Neutrophil (primary cell): ENCODE results near the gene TMEM168.

Experiments used
- H3K27ac ChIP-seq: fragments of 200-600 bp; sonication (generic); 2 replicates; pipeline ENCODE4 v1.5.1; 2016; ENCODE audit warnings: mild to moderate bottlenecking, moderate library complexity
- H3K27me3 ChIP-seq: fragments of 200-600 bp; sonication (generic); 2 replicates; pipeline ENCODE4 v1.6.0; 2016; ENCODE audit warnings: mild to moderate bottlenecking
- H3K36me3 ChIP-seq: fragments of 200-600 bp; sonication (generic); 2 replicates; pipeline ENCODE4 v1.5.1; 2017
- H3K4me1 ChIP-seq, 2 experiments: fragments of 200-600 bp in 1 of 2; sonication (generic) in 1 of 2; 1 replicate in 1 of 2; 2 replicates in 1 of 2; pipeline versions ENCODE4 v1.5.1 to v1.6.1; 2013 to 2016; ENCODE audit warnings: low read depth in 1 of 2, low read length in 1 of 2, mild to moderate bottlenecking in 1 of 2, moderate library complexity in 1 of 2; ENCODE audit not compliant: control insufficient read depth in 1 of 2, insufficient read depth in 1 of 2
- H3K4me3 ChIP-seq, 2 experiments: fragments of 200-600 bp in 1 of 2; sonication (generic) in 1 of 2; 1 replicate in 1 of 2; 2 replicates in 1 of 2; pipeline ENCODE4 v1.5.1; 2013 to 2016; ENCODE audit warnings: low read depth in 1 of 2, low read length in 1 of 2, mild to moderate bottlenecking in 1 of 2, moderate library complexity in 1 of 2
- H3K9me3 ChIP-seq: fragments of 200-600 bp; sonication (generic); 2 replicates; pipeline ENCODE4 v1.5.1; 2016
- CTCF ChIP-seq: fragments of 200-600 bp; sonication (generic); IDR thresholded peaks from 2 replicates; pipeline ENCODE4 v1.5.1; 2016; ENCODE audit warnings: antibody characterized with exemption

Gene TMEM168

GRCh38 chr7:112819536-112819935 lies 29.3 kb upstream of the TMEM168 start:
- no peaks in the 10 kb centered on the region for H3K9me3 ChIP-seq
- no peak overlapping the region for H3K4me3 ChIP-seq
- no peaks in the 10 kb centered on the region for H3K4me1 ChIP-seq
- no peak for TF ChIP-seq CTCF
- H3K27ac ChIP-seq = no peak overlapping the region
- H3K36me3 ChIP-seq = peaks cover 9% of the 10 kb centered on the region
- no peaks in the 10 kb centered on the region for H3K27me3 ChIP-seq

GRCh38 chr7:112806156-112806555 lies 16.0 kb upstream of the TMEM168 start:
- H3K9me3 ChIP-seq = no peaks in the 10 kb centered on the region
- H3K27me3 ChIP-seq = no peaks in the 10 kb centered on the region
- no peak overlapping the region for H3K4me3 ChIP-seq
- H3K36me3 ChIP-seq = no peaks in the 10 kb centered on the region
- H3K4me1 ChIP-seq = no peaks in the 10 kb centered on the region
- no peak for TF ChIP-seq CTCF
- no peak overlapping the region for H3K27ac ChIP-seq

GRCh38 chr7:112802406-112802805 lies 12.2 kb upstream of the TMEM168 start:
- Histone ChIP-seq H3K4me3 (no peak overlapping the region), H3K9me3 (no peaks in the 10 kb centered on the region), H3K36me3 (no peaks in the 10 kb centered on the region), H3K27ac (no peak overlapping the region), H3K4me1 (no peaks in the 10 kb centered on the region), H3K27me3 (no peaks in the 10 kb centered on the region)
- no peak for TF ChIP-seq CTCF

- Histone ChIP-seq H3K27me3 (no peaks in the 10 kb centered on the region), H3K36me3 (no peaks in the 10 kb centered on the region), H3K4me1 (no peaks in the 10 kb centered on the region), H3K4me3 (no peak overlapping the region), H3K9me3 (no peaks in the 10 kb centered on the region), H3K27ac (no peak overlapping the region)
- no peak for TF ChIP-seq CTCF
These were observed 10.3 kb upstream of the TMEM168 start for GRCh38 chr7:112800486-112800885.

- TF ChIP-seq CTCF = no peak
- Histone ChIP-seq H3K4me1 (no peaks in the 10 kb centered on the region), H3K27me3 (no peaks in the 10 kb centered on the region), H3K4me3 (no peak overlapping the region), H3K27ac (peak overlapping the region; percentile 42), H3K36me3 (no peaks in the 10 kb centered on the region), H3K9me3 (no peaks in the 10 kb centered on the region)
These were observed 9.4 kb upstream of the TMEM168 start for GRCh38 chr7:112799448-112800120.
